Stimulated activated CD4-positive, alpha-beta T cell treated with anti-CD3 and anti-CD28 coated beads, Interleukin-2, amount 100 ng/mL, for 24 hours (primary cell): ENCODE measurements around the gene CA11.
"Not testable (repeated sequence)": the region's sequence is repeated elsewhere in the genome, so short reads cannot be mapped to it uniquely, and the experiment has no call there.

Source experiments
- DNase-seq, 2 donors: peaks; one replicate each; pipeline ENCODE4 v3.0.0-alpha.2; 2020

Gene CA11

GRCh38 chr19:48668761-48669160, 22.8 kb upstream of the CA11 start:
- no peak for DNase-seq

GRCh38 chr19:48668332-48668731, 22.3 kb upstream of the CA11 start:
- no peak for DNase-seq

- DNase-seq: no peak
These were observed 19.8 kb upstream of the CA11 start for GRCh38 chr19:48665786-48666185.

GRCh38 chr19:48664476-48664875, 18.5 kb upstream of the CA11 start:
- no peak for DNase-seq

GRCh38 chr19:48663667-48664066, 17.7 kb upstream of the CA11 start:
- DNase-seq: no peak

GRCh38 chr19:48661711-48662090, 15.7 kb upstream of the CA11 start:
- no peak for DNase-seq

- peak; percentile 85 to 88 for DNase-seq
These were observed 15.1 kb upstream of the CA11 start for GRCh38 chr19:48660852-48661710.

GRCh38 chr19:48659768-48660167, 13.8 kb upstream of the CA11 start:
- DNase-seq: no peak

GRCh38 chr19:48658483-48658882, 12.5 kb upstream of the CA11 start:
- DNase-seq: no peak

GRCh38 chr19:48657828-48658227, 11.8 kb upstream of the CA11 start:
- not testable (repeated sequence) for DNase-seq

- no peak for DNase-seq
These were observed 11.0 kb upstream of the CA11 start for GRCh38 chr19:48656840-48657474.

- DNase-seq: no peak
These were observed 8.5 kb upstream of the CA11 start for GRCh38 chr19:48654299-48655059.

- DNase-seq: no peak
These were observed 5.7 kb upstream of the CA11 start for GRCh38 chr19:48651683-48652048.

- no peak for DNase-seq
These were observed 5.1 kb upstream of the CA11 start for GRCh38 chr19:48650974-48651682.

- no peak for DNase-seq
These were observed 2.1 kb upstream of the CA11 start for GRCh38 chr19:48648134-48648533.

GRCh38 chr19:48646722-48647216, 782 bp upstream of the CA11 start:
- no peak for DNase-seq

- DNase-seq: no peak
These were observed 377 bp downstream of the CA11 start for GRCh38 chr19:48645620-48646000.

GRCh38 chr19:48644839-48645619, 958 bp downstream of the CA11 start:
- DNase-seq: peak; percentile 75 to 78

- DNase-seq: no peak
These were observed 1.6 kb downstream of the CA11 start for GRCh38 chr19:48644355-48644754.

- DNase-seq: no peak
These were observed 3.1 kb downstream of the CA11 start for GRCh38 chr19:48642862-48643261.

- no peak for DNase-seq
These were observed 4.1 kb downstream of the CA11 start for GRCh38 chr19:48641850-48642249.
